Activated T-cell treated with anti-CD3 and anti-CD28 coated beads, Interleukin-2, amount 50 U/mL, for 24 hours (primary cell): ENCODE measurements around the gene THSD4.
A peak's percentile ranks its signal among the peaks of the same experiment; 100 is the strongest.
"Not testable (repeated sequence)": the region's sequence is repeated elsewhere in the genome, so short reads cannot be mapped to it uniquely, and the experiment has no call there.

ENCODE experiments used
- DNase-seq: peaks from one replicate; pipeline ENCODE4 v3.0.0-alpha.2; 2020
- H3K27ac Mint-ChIP-seq: 2 replicates; pipeline ENCODE4 v1.8.0; 2020; ENCODE audit warnings: mild to moderate bottlenecking, mixed read lengths
- H3K27me3 Mint-ChIP-seq: 2 replicates; pipeline ENCODE4 v1.8.0; 2020; ENCODE audit warnings: mixed read lengths
- H3K36me3 Mint-ChIP-seq: 2 replicates; pipeline ENCODE4 v1.8.0; 2020; ENCODE audit warnings: low read depth, mixed read lengths
- H3K4me1 Mint-ChIP-seq: 2 replicates; pipeline ENCODE4 v1.8.0; 2020; ENCODE audit warnings: low read depth, mixed read lengths
- H3K4me3 Mint-ChIP-seq: 2 replicates; pipeline ENCODE4 v1.8.0; 2020; ENCODE audit warnings: mild to moderate bottlenecking, moderate library complexity, mixed read lengths
- H3K9me3 Mint-ChIP-seq: 2 replicates; pipeline ENCODE4 v1.8.0; 2020; ENCODE audit warnings: mixed read lengths

THSD4 gene

DNA sequence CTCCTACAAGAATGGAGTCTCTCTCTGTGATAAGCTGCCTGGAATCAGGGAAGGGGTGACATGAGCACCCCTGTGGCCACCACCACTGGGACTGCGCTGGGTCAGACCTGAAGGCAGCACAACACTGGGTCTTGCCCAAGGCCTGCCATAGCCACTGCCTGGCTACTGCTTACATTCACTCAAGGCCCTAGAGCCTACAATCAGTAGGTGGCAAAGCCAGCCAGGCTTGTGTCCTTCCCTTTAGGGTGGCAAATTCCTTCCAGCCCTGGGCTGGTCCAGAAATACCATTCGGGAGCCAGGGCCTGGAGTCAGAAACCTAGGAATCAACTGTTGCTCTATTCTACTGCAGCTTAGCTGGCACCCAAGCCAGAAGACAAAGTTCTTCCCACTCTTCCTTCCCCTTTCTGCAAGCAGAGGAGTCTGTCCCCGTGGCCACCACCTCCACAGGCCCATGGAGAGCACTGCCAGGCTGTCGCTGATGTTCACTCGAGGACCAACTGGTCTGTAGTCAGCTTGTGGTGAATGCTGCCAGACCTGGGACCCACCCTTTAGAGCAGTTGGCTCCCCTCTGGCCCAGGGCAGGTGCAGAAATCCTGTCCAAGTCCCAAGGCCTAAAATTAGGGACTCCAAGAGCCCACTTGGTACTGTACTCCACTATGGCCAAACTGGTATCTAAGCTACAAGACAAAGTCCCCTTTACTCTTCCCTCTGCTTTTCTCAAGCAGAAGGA is 307.4 kb downstream of the THSD4 start:
- Mint-ChIP-seq H3K4me3 (no peak overlapping the region), H3K27me3 (peaks cover 45% of the 10 kb centered on the region), H3K9me3 (no peaks in the 10 kb centered on the region), H3K4me1 (no peaks in the 10 kb centered on the region), H3K27ac (no peak overlapping the region), H3K36me3 (no peaks in the 10 kb centered on the region)
- no peak for DNase-seq

DNA sequence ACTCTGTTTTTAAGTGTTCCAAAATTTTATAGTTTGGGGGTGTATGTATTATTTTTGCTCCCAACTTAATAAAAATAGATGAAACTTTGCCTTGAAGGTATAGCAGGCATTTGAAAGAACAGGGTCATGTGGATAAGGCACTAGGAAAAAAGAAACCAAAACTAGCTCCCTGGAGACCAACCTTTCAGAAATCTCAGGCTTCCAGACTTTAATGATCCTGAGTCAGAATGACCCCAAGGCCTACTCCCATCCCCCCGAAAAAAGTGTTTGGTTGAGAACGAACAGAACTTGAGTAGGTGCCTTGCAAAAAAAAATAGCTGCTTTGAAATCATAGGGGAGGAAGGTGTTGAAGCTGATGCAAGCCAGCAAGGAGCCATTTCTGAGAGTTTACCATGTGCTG is 309.5 kb downstream of the THSD4 start:
- H3K27ac Mint-ChIP-seq = no peak overlapping the region
- no peaks in the 10 kb centered on the region for H3K36me3 Mint-ChIP-seq
- H3K4me3 Mint-ChIP-seq = no peak overlapping the region
- H3K4me1 Mint-ChIP-seq = no peaks in the 10 kb centered on the region
- H3K27me3 Mint-ChIP-seq = peaks cover 43% of the 10 kb centered on the region
- no peak for DNase-seq
- no peaks in the 10 kb centered on the region for H3K9me3 Mint-ChIP-seq

DNA sequence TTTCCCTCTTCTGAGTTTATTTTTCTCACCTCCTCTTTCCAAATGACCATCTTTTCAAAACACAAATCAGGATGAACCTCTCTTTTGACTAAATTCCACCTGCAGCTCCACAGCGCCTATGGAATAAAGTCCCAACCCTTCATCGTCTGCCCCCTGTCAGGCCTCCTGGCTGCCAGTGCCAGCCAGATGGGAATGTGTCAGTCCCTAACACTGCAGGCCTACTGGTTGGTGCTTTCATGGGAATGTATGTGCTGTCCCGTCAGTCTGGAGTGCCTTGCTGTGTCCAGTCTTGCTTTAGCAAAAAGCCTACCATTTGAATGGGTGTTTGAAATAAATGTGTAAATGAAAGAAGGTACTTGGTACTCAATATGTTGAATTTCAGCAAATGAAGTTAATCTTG is 310.1 kb downstream of the THSD4 start:
- no peaks in the 10 kb centered on the region for H3K36me3 Mint-ChIP-seq
- no peaks in the 10 kb centered on the region for H3K4me1 Mint-ChIP-seq
- H3K27me3 Mint-ChIP-seq = peaks cover 40% of the 10 kb centered on the region
- no peak overlapping the region for H3K27ac Mint-ChIP-seq
- no peak overlapping the region for H3K4me3 Mint-ChIP-seq
- no peak for DNase-seq
- no peaks in the 10 kb centered on the region for H3K9me3 Mint-ChIP-seq

DNA sequence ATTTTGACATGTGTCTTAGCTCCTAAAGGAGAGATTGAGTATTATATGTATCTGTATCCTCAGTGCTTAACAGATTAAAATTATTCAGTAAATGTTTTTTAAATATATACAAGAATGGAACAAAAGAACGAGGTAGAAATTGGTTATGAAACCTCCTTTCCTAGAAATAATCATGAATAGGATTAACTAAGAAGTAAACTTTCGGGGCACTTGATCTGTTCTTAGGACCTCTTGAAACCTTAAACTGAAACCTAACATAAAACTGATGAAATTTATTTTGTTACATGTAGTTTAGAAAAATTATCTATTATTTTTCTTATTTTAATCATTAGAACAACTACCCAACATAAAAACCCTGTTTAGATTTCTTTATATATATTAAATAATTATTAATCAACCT is 311.5 kb downstream of the THSD4 start:
- Mint-ChIP-seq H3K27me3 (peaks cover 33% of the 10 kb centered on the region), H3K36me3 (no peaks in the 10 kb centered on the region)
- DNase-seq = no peak

DNA sequence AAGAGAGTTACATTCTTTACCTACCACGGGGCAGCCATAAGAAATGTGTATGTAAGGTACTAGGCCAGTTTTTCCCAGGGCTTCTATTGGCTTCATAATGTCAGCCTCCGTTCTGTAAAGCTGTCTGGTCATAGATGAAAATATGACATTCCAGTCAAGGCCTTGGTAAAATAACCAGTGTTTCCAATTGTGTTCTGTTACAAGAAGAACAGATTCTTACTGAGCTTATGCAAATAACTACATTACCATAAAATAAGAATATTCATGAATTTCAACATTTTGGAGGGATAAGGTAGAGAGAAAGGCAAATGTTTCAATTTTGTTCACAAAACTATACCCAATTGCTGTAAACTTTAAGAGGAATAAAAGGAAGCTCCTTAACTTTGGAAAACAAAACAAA is 315.5 kb downstream of the THSD4 start:
- no peak overlapping the region for H3K4me3 Mint-ChIP-seq
- H3K27ac Mint-ChIP-seq = no peak overlapping the region
- peaks cover 8% of the 10 kb centered on the region for H3K27me3 Mint-ChIP-seq
- no peaks in the 10 kb centered on the region for H3K36me3 Mint-ChIP-seq
- H3K4me1 Mint-ChIP-seq = no peaks in the 10 kb centered on the region
- DNase-seq = no peak
- no peaks in the 10 kb centered on the region for H3K9me3 Mint-ChIP-seq

More for the DNA sequence above, 311.5 kb downstream of the THSD4 start:
- Mint-ChIP-seq H3K4me3 (no peak overlapping the region), H3K4me1 (no peaks in the 10 kb centered on the region), H3K9me3 (no peaks in the 10 kb centered on the region), H3K27ac (no peak overlapping the region)

DNA sequence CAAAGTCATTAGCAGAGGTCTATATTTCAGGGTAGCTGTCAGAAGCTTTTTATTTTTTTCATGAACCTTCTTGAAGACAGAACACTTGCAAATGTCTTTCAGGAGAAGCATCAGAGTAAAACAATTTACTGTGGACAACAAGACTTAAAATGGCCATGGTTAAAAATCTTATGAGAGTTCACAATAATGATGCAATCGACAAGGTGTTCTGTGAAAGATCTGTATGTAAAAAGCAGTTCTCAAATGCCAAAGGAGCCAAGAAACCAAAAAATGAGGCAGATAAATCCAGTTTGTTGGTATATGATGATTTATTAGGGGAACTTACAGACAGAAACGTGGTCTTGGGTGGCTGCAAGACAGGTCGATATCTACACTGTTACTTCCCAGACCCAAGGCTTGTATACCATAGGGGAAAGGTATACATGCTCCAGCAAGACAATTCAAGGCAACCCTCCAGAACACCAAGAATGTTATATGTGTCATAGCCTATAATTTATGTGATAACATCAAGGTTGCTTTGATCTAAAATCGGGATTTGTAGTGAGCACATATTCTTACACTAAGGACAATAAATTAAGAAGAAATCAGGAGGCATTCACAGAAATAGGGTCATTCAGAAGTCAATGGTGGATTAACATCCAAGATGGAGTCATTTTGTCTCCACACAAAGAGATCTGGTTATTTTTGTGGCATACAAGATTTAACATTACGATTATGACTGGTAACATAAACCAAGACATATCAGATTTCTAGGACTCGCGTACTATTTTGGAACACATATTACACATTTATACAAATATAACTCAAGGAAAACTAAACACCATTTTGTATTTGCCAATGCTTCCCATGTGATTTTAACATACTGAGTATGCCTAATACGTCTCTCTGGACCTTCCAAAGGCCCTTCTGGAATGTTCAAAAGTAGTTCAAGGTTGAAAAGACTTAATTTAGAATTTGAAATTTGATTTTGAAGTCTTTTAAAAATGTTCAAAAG is 316.4 kb downstream of the THSD4 start:
- Mint-ChIP-seq H3K27ac (no peak overlapping the region), H3K27me3 (peaks cover 3% of the 10 kb centered on the region), H3K4me1 (no peaks in the 10 kb centered on the region), H3K4me3 (no peak overlapping the region), H3K36me3 (no peaks in the 10 kb centered on the region), H3K9me3 (no peaks in the 10 kb centered on the region)
- no peak for DNase-seq

DNA sequence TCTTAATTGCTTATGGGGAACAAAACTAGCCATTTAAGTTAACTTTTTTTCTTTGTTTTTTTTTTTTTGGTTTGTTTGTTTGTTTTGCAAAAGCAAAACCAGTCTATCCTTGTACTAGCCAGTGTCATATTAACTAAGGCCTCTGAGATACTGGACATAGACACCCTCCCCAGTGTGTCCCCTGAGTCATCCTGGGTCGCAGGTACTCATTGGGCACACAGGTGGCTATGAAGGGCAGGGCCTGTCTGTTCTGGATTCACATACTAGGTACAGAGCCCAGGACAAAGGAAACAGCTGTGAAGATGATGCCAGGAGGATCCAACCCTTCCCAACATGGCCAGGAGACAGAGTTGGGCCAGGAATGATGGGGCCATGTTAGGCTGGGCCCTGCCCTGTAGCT is 318.1 kb downstream of the THSD4 start:
- Mint-ChIP-seq H3K4me3 (no peak overlapping the region), H3K4me1 (no peaks in the 10 kb centered on the region), H3K27ac (no peak overlapping the region), H3K36me3 (no peaks in the 10 kb centered on the region), H3K9me3 (no peaks in the 10 kb centered on the region), H3K27me3 (peaks cover 3% of the 10 kb centered on the region)
- DNase-seq = no peak

DNA sequence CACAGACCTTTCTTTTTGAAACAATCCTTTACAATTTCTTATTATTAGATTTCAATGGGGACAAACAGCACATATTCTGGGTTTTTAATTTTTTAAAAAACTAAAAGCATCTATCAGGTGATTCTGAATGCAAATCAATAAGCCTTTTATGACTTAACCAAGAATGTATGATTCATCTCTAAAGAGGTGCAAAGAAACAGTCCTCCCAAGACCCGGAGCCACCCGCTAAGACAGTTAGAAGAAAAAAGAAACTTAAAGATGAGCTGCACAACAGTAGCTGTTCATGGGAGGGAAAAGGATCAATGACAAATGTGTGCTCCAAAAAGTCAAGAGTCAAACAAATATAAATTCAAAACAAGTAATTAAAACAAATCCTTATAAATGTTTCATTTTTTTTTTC is 319.5 kb downstream of the THSD4 start:
- H3K27me3 Mint-ChIP-seq = peaks cover 3% of the 10 kb centered on the region
- no peaks in the 10 kb centered on the region for H3K36me3 Mint-ChIP-seq
- DNase-seq = no peak
- no peaks in the 10 kb centered on the region for H3K9me3 Mint-ChIP-seq
- no peaks in the 10 kb centered on the region for H3K4me1 Mint-ChIP-seq
- H3K4me3 Mint-ChIP-seq = no peak overlapping the region
- no peak overlapping the region for H3K27ac Mint-ChIP-seq

DNA sequence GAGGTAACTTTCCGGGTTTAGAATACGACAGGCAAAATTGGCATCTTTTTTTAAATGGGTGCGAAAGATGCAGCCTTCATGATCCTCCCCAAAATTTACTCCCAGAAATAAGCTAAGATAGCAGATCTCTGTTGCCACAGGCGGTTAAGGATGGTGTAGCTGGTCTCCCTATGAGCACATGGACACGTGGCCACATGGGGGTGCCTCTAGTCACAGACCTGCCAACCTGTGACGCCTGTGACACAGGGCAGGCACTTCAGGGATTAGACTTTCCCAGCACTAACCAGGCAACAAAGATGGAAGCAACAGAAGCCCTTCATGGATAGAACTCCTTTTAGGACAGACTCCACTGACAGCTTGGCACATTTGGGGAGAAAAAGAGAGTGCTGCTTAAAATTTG is 320.3 kb downstream of the THSD4 start:
- peaks cover 4% of the 10 kb centered on the region for H3K27me3 Mint-ChIP-seq
- H3K4me3 Mint-ChIP-seq = no peak overlapping the region
- H3K27ac Mint-ChIP-seq = no peak overlapping the region
- H3K4me1 Mint-ChIP-seq = no peaks in the 10 kb centered on the region
- H3K9me3 Mint-ChIP-seq = no peaks in the 10 kb centered on the region
- DNase-seq = no peak
- H3K36me3 Mint-ChIP-seq = no peaks in the 10 kb centered on the region

DNA sequence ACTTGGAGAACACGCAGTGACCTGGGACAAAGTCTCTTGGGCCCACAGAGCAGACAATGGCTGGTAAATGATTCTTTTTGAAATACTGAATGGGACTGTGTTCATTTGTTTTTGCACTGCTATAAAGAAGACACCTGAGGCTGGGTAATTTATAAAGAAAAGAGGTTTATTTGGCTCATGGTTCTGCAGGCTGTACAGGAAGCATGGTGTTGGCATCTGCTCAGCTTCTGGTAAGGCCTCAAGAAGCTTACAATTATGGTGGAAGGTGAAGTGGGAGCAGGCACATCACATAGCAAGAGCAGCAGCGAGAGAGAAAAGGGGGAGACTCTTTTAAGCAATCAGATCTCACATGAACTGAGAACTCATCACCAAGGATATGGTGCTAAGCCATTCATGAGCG is 321.6 kb downstream of the THSD4 start:
- no peak for DNase-seq
- Mint-ChIP-seq H3K4me3 (no peak overlapping the region), H3K4me1 (no peaks in the 10 kb centered on the region), H3K36me3 (no peaks in the 10 kb centered on the region), H3K27ac (no peak overlapping the region), H3K27me3 (peaks cover 9% of the 10 kb centered on the region), H3K9me3 (no peaks in the 10 kb centered on the region)

DNA sequence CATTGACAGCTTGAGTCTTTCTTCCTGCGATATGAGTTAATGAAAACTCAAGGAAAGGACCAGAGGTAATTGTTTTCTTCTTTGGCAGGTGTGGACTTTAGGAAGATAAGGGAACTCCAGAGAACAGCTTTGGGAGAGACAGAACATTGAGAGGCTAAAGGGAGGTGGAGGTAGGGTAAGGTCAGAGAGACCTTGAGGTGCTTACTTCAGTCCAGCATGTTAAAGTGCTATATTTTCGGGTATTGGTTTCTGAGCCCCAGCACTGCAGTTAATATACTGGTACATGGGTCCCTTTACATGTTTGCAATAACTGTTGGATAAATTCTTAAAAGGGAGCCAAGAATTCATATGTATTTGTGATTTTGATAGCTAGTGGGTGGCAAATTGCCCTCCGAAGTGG is 322.1 kb downstream of the THSD4 start:
- no peaks in the 10 kb centered on the region for H3K36me3 Mint-ChIP-seq
- H3K9me3 Mint-ChIP-seq = no peaks in the 10 kb centered on the region

DNA sequence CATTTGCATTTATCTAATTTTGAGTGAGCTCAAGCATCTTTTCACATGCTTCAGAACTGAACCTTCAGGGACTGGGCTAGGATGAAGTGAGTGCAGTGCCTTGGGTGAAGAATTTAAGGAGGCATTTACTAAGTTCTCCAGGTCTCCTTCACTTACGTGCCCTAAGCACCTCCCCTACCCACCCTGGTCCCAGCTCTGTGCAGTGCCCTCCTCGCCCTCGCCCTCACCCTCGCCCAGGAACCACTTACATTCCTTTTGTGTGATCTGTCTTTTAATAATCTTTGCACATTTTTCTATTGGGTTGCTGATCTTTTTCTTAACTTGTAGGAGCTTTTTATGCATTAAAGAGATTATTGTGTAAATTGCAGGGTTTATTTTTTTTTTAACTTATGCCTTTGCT is 322.6 kb downstream of the THSD4 start:
- Mint-ChIP-seq H3K4me3 (no peak overlapping the region), H3K36me3 (no peaks in the 10 kb centered on the region), H3K27ac (no peak overlapping the region), H3K27me3 (peaks cover 12% of the 10 kb centered on the region), H3K4me1 (no peaks in the 10 kb centered on the region), H3K9me3 (no peaks in the 10 kb centered on the region)
- DNase-seq = no peak

More for the DNA sequence above, 322.1 kb downstream of the THSD4 start:
- Mint-ChIP-seq H3K27ac (no peak overlapping the region), H3K4me1 (no peaks in the 10 kb centered on the region), H3K4me3 (no peak overlapping the region), H3K27me3 (peaks cover 9% of the 10 kb centered on the region)
- DNase-seq = no peak

DNA sequence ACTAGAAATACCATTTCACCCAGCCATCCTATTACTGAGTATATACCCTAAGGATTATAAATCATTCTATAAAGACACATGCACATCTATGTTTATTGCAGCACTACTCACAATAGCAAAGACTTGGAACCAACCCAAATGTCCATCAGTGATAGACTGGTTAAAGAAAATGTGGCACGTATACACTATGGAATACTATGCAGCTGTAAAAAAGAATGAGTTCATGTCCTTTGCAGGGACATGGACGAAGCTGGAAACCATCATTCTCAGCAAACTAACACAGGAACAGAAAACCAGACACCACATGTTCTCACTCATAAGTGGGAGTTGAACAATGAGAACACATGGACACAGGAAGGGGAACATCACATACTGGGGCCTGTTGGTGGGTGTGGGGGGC is 324.2 kb downstream of the THSD4 start:
- not testable (repeated sequence) for H3K4me3 Mint-ChIP-seq, DNase-seq

DNA sequence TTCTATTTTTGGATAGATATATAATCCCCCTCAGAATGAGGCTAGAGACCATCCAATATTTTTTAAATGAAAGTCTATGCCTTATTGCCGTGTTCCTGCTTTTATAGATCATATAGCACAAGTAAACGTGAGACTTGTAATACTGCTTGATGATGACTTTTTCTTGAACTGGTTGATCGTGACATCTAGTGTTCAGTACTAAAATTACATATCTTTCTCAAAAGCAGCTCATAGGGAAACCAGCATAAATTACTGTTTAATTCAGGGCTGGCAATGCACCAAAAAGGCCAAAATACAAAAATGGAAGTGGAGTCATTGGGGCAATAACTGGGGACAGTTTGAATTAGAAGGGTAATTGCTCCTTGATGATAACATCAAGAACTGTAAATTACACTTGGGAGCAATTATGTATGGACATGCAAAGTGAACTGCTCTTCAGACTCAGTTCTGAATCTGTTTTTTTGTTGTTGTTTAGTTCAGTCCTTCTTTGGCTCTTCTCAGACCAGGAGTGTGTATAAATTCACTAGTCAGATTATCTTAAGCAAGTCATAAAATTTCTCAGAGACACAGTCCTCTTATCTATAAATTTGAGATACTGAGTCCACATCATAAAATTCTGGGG is 325.3 kb downstream of the THSD4 start:
- no peak overlapping the region for H3K27ac Mint-ChIP-seq
- H3K4me1 Mint-ChIP-seq = no peaks in the 10 kb centered on the region
- no peak for DNase-seq
- H3K27me3 Mint-ChIP-seq = peaks cover 12% of the 10 kb centered on the region
- no peaks in the 10 kb centered on the region for H3K36me3 Mint-ChIP-seq
- no peaks in the 10 kb centered on the region for H3K9me3 Mint-ChIP-seq
- H3K4me3 Mint-ChIP-seq = no peak overlapping the region

More for the DNA sequence above, 324.2 kb downstream of the THSD4 start:
- H3K27me3 Mint-ChIP-seq = peaks cover 12% of the 10 kb centered on the region
- H3K4me1 Mint-ChIP-seq, H3K36me3 Mint-ChIP-seq, H3K27ac Mint-ChIP-seq, H3K9me3 Mint-ChIP-seq: not testable (repeated sequence)

DNA sequence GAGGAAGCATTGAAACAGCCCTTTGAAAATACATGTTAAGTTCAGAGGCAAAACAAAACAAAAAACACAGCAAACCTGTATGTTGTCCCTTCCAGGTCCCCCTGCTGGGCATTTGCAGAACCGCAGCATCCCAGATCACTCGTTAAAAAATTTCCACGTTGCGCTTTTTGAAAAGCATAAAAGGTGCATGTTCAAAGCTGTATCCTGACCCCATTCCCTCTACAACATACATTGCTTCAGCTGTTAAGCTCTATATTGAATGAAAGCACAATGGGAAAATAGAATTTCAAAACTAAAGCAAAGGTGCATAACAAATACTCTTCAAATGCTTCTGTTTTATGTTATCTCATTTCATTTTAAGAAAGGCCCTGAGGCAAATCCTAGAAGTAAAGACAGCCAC is 328.3 kb downstream of the THSD4 start:
- Mint-ChIP-seq H3K9me3 (no peaks in the 10 kb centered on the region), H3K36me3 (no peaks in the 10 kb centered on the region), H3K27ac (no peak overlapping the region), H3K4me3 (no peak overlapping the region), H3K27me3 (peaks cover 20% of the 10 kb centered on the region), H3K4me1 (no peaks in the 10 kb centered on the region)
- DNase-seq = peak; percentile 42
